K562 (cell line): Measurements from ENCODE around the gene ARHGAP32. TPM values are rescaled to one million over a fixed set of nuclear protein-coding genes. Genes with fewer than 3 reads are reported as not detected.

Experiments
- ATAC-seq: fragments of 200-7000 bp; cut with Tn5 transposase; 3 replicates; pipeline ENCODE4 v1.9.1; 2020; ENCODE audit warnings: moderate library complexity
- BruUV-seq: library from RNA; stranded (reverse); fragments of 400-500 nt; replicated peaks from 2 replicates; lab custom pipeline; 2021; lab: Mats Ljungman, UMichigan
- CTCF ChIA-PET: fragments of 300-600 bp; formaldehyde crosslinking; extraction: SDS; loops from one replicate; lab custom pipeline; 2021; ENCODE audit warnings: low intra/inter-chr PET ratio; lab: Yijun Ruan, JAX
- POLR2A ChIA-PET: fragments of 300-600, 350-650 bp; sonication (Branson Sonifier 250); formaldehyde crosslinking; extraction: SDS; loops from one replicate; lab custom pipeline; 2021; ENCODE audit warnings: antibody characterized with exemption, inconsistent platforms; lab: Yijun Ruan, JAX
- DNase-seq, 4 experiments: peaks; one replicate each; pipeline versions ENCODE4 v3.0.0 to v3.0.0-alpha.2; 2011 to 2018; ENCODE audit warnings: low spot score in 3 of 4, mixed read lengths in 3 of 4; ENCODE audit errors: extremely low read depth in 1 of 4
- FAIRE-seq: peaks from 2 replicates; lab custom pipeline; 2011; peaks lifted over from hg19 to GRCh38; lab: Jason Lieb, UNC
- H2AFZ ChIP-seq: 2 replicates; pipeline ENCODE4 v1.6.0; 2011; ENCODE audit warnings: low read depth, low read length, control low read depth, inconsistent platforms
- H3K27ac ChIP-seq: fragments of 200-600 bp; 3 replicates; pipeline ENCODE4 v1.8.0; 2011; ENCODE audit warnings: low read depth, mild to moderate bottlenecking, control low read depth, inconsistent platforms, low read length, moderate library complexity, mixed read lengths; ENCODE audit errors: extremely low read depth
- H3K27me3 ChIP-seq, 2 experiments: fragments of 300-600 bp in 1 of 2; 2 replicates in 1 of 2; 3 replicates in 1 of 2; pipeline versions ENCODE4 v1.6.0 to v1.8.0; 2011; ENCODE audit warnings: inconsistent platforms in 2 of 2, low read length in 2 of 2, mild to moderate bottlenecking in 1 of 2, mixed read lengths in 1 of 2, moderate library complexity in 1 of 2; ENCODE audit not compliant: control insufficient read depth in 2 of 2, insufficient read depth in 2 of 2
- H3K36me3 ChIP-seq: fragments of 300-600 bp; 3 replicates; pipeline ENCODE4 v1.8.0; 2011; ENCODE audit warnings: mild to moderate bottlenecking, low read length, inconsistent platforms; ENCODE audit not compliant: control insufficient read depth, insufficient read depth
- H3K4me1 ChIP-seq, 2 experiments: fragments of 200-600 bp in 1 of 2; replicated peaks in 1 of 2; 2 replicates in 1 of 2; 3 replicates in 1 of 2; pipeline versions ENCODE4 v1.5.1 to v1.8.0; 2011; ENCODE audit warnings: inconsistent platforms in 2 of 2, low read length in 2 of 2, mild to moderate bottlenecking in 1 of 2, mixed read lengths in 1 of 2, moderate library complexity in 1 of 2; ENCODE audit not compliant: control insufficient read depth in 2 of 2, insufficient read depth in 2 of 2
- H3K4me2 ChIP-seq: 2 replicates; pipeline ENCODE4 v1.6.1; 2011; ENCODE audit warnings: low read length, control low read depth, inconsistent platforms, mixed read lengths; ENCODE audit not compliant: insufficient read depth
- H3K4me3 ChIP-seq: fragments of 200-600 bp; sonication (generic), shearing (Covaris generic); 2 replicates; pipeline ENCODE4 v1.5.1; 2016; ENCODE audit warnings: control low read depth, inconsistent platforms
- H3K79me2 ChIP-seq: fragments of 200-600 bp; 3 replicates; pipeline ENCODE4 v1.8.0; 2011; ENCODE audit warnings: low read length, inconsistent platforms; ENCODE audit not compliant: control insufficient read depth, insufficient read depth
- H3K9ac ChIP-seq, 2 experiments: 2 replicates each; pipeline versions ENCODE4 v1.6.0 to v1.6.1; 2011; ENCODE audit warnings: low read depth in 2 of 2, low read length in 2 of 2, control low read depth in 1 of 2, inconsistent platforms in 1 of 2, mild to moderate bottlenecking in 1 of 2, mixed read lengths in 1 of 2; ENCODE audit not compliant: insufficient read depth in 1 of 2
- H3K9me1 ChIP-seq: one replicate; pipeline ENCODE4 v1.6.0; 2011; ENCODE audit warnings: inconsistent platforms, mild to moderate bottlenecking, low read length, moderate library complexity; ENCODE audit not compliant: control insufficient read depth, insufficient read depth
- H3K9me3 ChIP-seq: replicated peaks from 2 replicates; pipeline ENCODE4 v1.5.1; 2011; ENCODE audit warnings: low read depth, low read length, inconsistent platforms; ENCODE audit not compliant: control insufficient read depth, insufficient read depth
- H4K20me1 ChIP-seq: replicated peaks from 2 replicates; pipeline ENCODE4 v1.6.1; 2011; ENCODE audit warnings: low read length, inconsistent platforms, mixed read lengths; ENCODE audit not compliant: control insufficient read depth, insufficient read depth
- CBFB ChIP-seq: sonication (generic); formaldehyde crosslinking; IDR thresholded peaks from 2 replicates; pipeline ENCODE4 v1.4.0; 2020; ENCODE audit warnings: mild to moderate bottlenecking, missing genetic modification reagents
- MAFK ChIP-seq: IDR thresholded peaks from 2 replicates; pipeline ENCODE4 v1.6.1; 2011; ENCODE audit warnings: low read length, improper control_type of control experiment
- MEF2A ChIP-seq: IDR thresholded peaks from 2 replicates; pipeline ENCODE4 v1.6.1; 2011; ENCODE audit warnings: low read depth, mild to moderate bottlenecking, low read length, moderate library complexity; ENCODE audit not compliant: control insufficient read depth
- MTA1 ChIP-seq: fragments of 450-650 bp; IDR thresholded peaks from 2 replicates; pipeline ENCODE4 v1.6.1; 2017; ENCODE audit warnings: borderline replicate concordance
- SREBF2 ChIP-seq: sonication (generic); formaldehyde crosslinking; IDR thresholded peaks from 2 replicates; pipeline ENCODE4 v1.4.0; 2020; ENCODE audit warnings: mild to moderate bottlenecking, missing genetic modification reagents
- ZNF175 ChIP-seq: fragments of 200-800 bp; sonication (Bioruptor generic); IDR thresholded peaks from 2 replicates; pipeline ENCODE4 v1.6.1; 2016; ENCODE audit warnings: low read depth, mild to moderate bottlenecking, missing genetic modification characterization, missing compliant biosample characterization
- ZNF224 ChIP-seq: sonication (generic); formaldehyde crosslinking; IDR thresholded peaks from 2 replicates; pipeline ENCODE4 v1.8.0; 2022; ENCODE audit warnings: mild to moderate bottlenecking, missing genetic modification reagents
- ZNF232 ChIP-seq: sonication (generic); formaldehyde crosslinking; IDR thresholded peaks from 2 replicates; pipeline ENCODE4 v1.8.0; 2022; ENCODE audit warnings: mild to moderate bottlenecking, missing genetic modification reagents
- ZNF589 ChIP-seq: fragments of 200-800 bp; sonication (Bioruptor generic); IDR thresholded peaks from 2 replicates; pipeline ENCODE4 v1.6.1; 2016; ENCODE audit warnings: low read depth, missing genetic modification characterization, missing compliant biosample characterization
- ZNF830 ChIP-seq: fragments of 250-450 bp; sonication (Bioruptor Pico); IDR thresholded peaks from 2 replicates; pipeline ENCODE4 v1.5.0; 2021; ENCODE audit warnings: mild to moderate bottlenecking
- WGBS: fragments of 100-300 bp; shearing (Covaris generic); methylation state at CpG from one replicate; pipeline ENCODE4 v1.1.6; 2016; ENCODE audit warnings: low coverage, mixed read lengths; ENCODE audit not compliant: insufficient coverage; ENCODE audit errors: missing lambda C conversion rate; 5-methylcytosine and 5-hydroxymethylcytosine counted together
- in situ Hi-C: fragments of 300-500 bp; cut with MboI; formaldehyde crosslinking; loops from 4 replicates; pipeline ENCODE4 v1.15.0; 2018; ENCODE audit warnings: inconsistent platforms, mixed read lengths
- intact Hi-C: fragments of 100-400 bp; cut with micrococcal nuclease; formaldehyde crosslinking; loops from 2 replicates; pipeline ENCODE4 v1.14.2; 2022
- polyA plus RNA-seq, 8 experiments: library from polyadenylated mRNA; depleted of rRNA in 4 of 8; stranded (reverse) in 5 of 8; unstranded in 3 of 8; fragments of >200 nt; fragmentation: Nextera tagmentation in 2 of 8; fragmentation: Illumina TruSeq in 1 of 8; extraction: Ambion mirVana in 2 of 8; extraction: Trizol in 1 of 8; gene quantifications; 2 replicates each; pipeline versions ENCODE4 v1.2.1 to v1.2.3, GENCODE V29; 2011 to 2014; ENCODE audit warnings: inconsistent platforms in 1 of 8, missing spikeins in 1 of 8
- total RNA-seq, 7 experiments: library from RNA; depleted of rRNA in 6 of 7; stranded (reverse); fragments of >200 nt in 6 of 7; fragmentation: Illumina TruSeq in 2 of 7; extraction: Trizol in 2 of 7; gene quantifications; 2 replicates each; pipeline versions ENCODE4 v1.2.1 to v1.2.3, GENCODE V29; 2011 to 2021; ENCODE audit warnings: low replicate concordance in 1 of 7
- TF ChIP-seq, protein P1 (sequence below): fragments of 450-650 bp; formaldehyde crosslinking; IDR thresholded peaks from 2 replicates; pipeline ENCODE4 v1.4.0; 2022; ENCODE audit warnings: missing genetic modification characterization
- TF ChIP-seq, protein P2 (sequence below): fragments of 450-650 bp; IDR thresholded peaks from 2 replicates; pipeline ENCODE4 v1.6.1; 2018; ENCODE audit warnings: mild to moderate bottlenecking, low read depth; ENCODE audit not compliant: partially characterized antibody

Gene ARHGAP32
- total and polyA plus RNA-seq, 9 of the 15 experiments (the other 6 are each of a cell fraction or from before 2014, with no cell fraction given), result 0.18 TPM; not detected in 8

DNA sequence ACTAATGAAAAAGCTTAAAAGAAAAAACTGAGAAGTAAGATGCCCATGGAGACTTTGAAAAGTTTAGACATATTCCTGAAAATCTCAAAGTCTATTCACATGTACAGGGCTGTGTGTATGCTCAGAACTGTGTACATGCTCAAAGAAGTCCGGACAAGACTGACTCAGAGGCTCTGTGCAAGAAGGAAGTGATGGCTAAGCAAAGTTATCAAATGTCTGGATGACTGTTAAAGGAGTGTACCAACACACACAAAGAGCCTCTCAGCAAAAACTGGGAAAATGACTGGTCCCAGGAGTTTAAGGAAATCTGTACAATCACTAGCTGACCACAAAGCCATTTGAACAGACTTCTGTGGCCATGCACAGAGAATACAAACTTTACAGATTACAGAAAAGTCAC is 33.1 kb upstream of the ARHGAP32 start:
- Histone ChIP-seq H3K4me1 (no peaks in the 10 kb centered on the region), H3K9me3 (no peaks in the 10 kb centered on the region), H3K36me3 (no peaks in the 10 kb centered on the region), H3K4me3 (no peak overlapping the region), H4K20me1 (no peaks in the 10 kb centered on the region), H3K27me3 (no peaks in the 10 kb centered on the region), H2AFZ (no peak overlapping the region), H3K9ac (no peak overlapping the region), H3K4me2 (no peak overlapping the region), H3K27ac (no peak overlapping the region), H3K9me1 (no peaks in the 10 kb centered on the region), H3K79me2 (no peaks in the 10 kb centered on the region)
- TF ChIP-seq, protein P1, sequence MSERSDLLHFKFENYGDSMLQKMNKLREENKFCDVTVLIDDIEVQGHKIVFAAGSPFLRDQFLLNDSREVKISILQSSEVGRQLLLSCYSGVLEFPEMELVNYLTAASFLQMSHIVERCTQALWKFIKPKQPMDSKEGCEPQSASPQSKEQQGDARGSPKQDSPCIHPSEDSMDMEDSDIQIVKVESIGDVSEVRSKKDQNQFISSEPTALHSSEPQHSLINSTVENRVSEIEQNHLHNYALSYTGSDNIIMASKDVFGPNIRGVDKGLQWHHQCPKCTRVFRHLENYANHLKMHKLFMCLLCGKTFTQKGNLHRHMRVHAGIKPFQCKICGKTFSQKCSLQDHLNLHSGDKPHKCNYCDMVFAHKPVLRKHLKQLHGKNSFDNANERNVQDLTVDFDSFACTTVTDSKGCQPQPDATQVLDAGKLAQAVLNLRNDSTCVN, result no peak
- TF ChIP-seq, protein P2, sequence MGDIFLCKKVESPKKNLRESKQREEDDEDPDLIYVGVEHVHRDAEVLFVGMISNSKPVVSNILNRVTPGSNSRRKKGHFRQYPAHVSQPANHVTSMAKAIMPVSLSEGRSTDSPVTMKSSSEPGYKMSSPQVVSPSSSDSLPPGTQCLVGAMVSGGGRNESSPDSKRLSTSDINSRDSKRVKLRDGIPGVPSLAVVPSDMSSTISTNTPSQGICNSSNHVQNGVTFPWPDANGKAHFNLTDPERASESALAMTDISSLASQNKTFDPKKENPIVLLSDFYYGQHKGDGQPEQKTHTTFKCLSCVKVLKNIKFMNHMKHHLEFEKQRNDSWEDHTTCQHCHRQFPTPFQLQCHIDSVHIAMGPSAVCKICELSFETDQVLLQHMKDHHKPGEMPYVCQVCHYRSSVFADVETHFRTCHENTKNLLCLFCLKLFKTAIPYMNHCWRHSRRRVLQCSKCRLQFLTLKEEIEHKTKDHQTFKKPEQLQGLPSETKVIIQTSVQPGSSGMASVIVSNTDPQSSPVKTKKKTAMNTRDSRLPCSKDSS, result no peak
- TF ChIP-seq ZNF175 (CRISPR knock-in tag) (no peak), ZNF589 (CRISPR knock-in tag) (no peak), MTA1 (no peak), CBFB (no peak), ZNF830 (no peak), MEF2A (no peak), ZNF224 (no peak), SREBF2 (CRISPR knock-in tag) (no peak), ZNF232 (no peak), MAFK (no peak)
- no TSS peak for BruUV-seq
- CTCF ChIA-PET, result no interaction called here
- intact Hi-C loops, result no loop called here
- ATAC-seq, result no peak
- POLR2A ChIA-PET, result no interaction called here
- WGBS, result 8% methylated on average over 1 of the region's 1 CpG
- no peak for DNase-seq
- in situ Hi-C loops, result no loop called here
- FAIRE-seq, result no peak
